Gastrocnemius medialis (tissue), 4 donors: ENCODE data around the gene SNCA. TPM values are rescaled to one million over a fixed set of nuclear protein-coding genes. Genes with fewer than 3 reads are reported as not detected.

Experiments
- ATAC-seq, 2 donors: fragments of 150-250 bp; one replicate each; pipeline ENCODE4 v1.9.1; 2016
- DNase-seq, 2 donors: peaks; one replicate each; pipeline ENCODE4 v3.0.0-alpha.2; 2019
- H3K27ac ChIP-seq, 4 donors: fragments of 200-600 bp; sonication (generic); 1 replicate in 1 of 4; 2 replicates in 3 of 4; pipeline ENCODE4 v1.5.1; 2016 to 2018; ENCODE audit warnings: mild to moderate bottlenecking in 2 of 4, moderate library complexity in 1 of 4
- H3K27me3 ChIP-seq, 3 donors: fragments of 200-600 bp; sonication (generic) in 2 of 3; 1 replicate in 1 of 3; 2 replicates in 2 of 3; pipeline versions ENCODE4 v1.5.1 to v1.6.0; 2016 to 2019; ENCODE audit warnings: mild to moderate bottlenecking in 1 of 3, moderate library complexity in 1 of 3
- H3K36me3 ChIP-seq, 2 donors: fragments of 200-600 bp; sonication (generic) in 1 of 2; one replicate each; pipeline ENCODE4 v1.5.1; 2017 to 2018
- H3K4me1 ChIP-seq, 2 donors: fragments of 200-600 bp; sonication (generic) in 1 of 2; one replicate each; pipeline ENCODE4 v1.5.1; 2016 to 2017; ENCODE audit warnings: mild to moderate bottlenecking in 2 of 2
- H3K4me3 ChIP-seq, 4 donors: fragments of 200-600 bp; sonication (generic) in 3 of 4; 1 replicate in 1 of 4; 2 replicates in 3 of 4; pipeline ENCODE4 v1.5.1; 2016 to 2019; ENCODE audit warnings: mild to moderate bottlenecking in 2 of 4
- H3K9me3 ChIP-seq, 3 donors: fragments of 200-600 bp; sonication (generic) in 2 of 3; 1 replicate in 1 of 3; 2 replicates in 2 of 3; pipeline ENCODE4 v1.5.1; 2016 to 2019
- CTCF ChIP-seq, 5 experiments: fragments of 450-650 bp in 3 of 5; fragments of 200-600 bp in 2 of 5; sonication (generic) in 2 of 5; IDR thresholded peaks in 4 of 5; conservative IDR thresholded peaks in 1 of 5; 1 replicate in 4 of 5; 2 replicates in 1 of 5; pipeline ENCODE4 v1.5.1; 2016 to 2019; ENCODE audit warnings: antibody characterized with exemption in 5 of 5, mild to moderate bottlenecking in 3 of 5, moderate library complexity in 3 of 5
- POLR2A ChIP-seq, 2 donors: fragments of 450-650 bp; IDR thresholded peaks; one replicate each; pipeline ENCODE4 v1.6.1; 2017; ENCODE audit warnings: antibody characterized with exemption in 2 of 2, mild to moderate bottlenecking in 2 of 2, moderate library complexity in 2 of 2
- in situ Hi-C, 4 donors: fragments of 200-750 bp; cut with MboI; loops; one replicate each; pipeline versions ENCODE4 v1.15.0 to v1.8.0; 2017; ENCODE audit warnings: low sequenced_read_pairs in 4 of 4
- intact Hi-C: fragments of 100-400 bp; cut with DNase I; formaldehyde crosslinking; loops from one replicate; pipeline ENCODE4 v1.15.1; 2023; ENCODE audit warnings: low total_unique reads
- total RNA-seq, 4 donors: library from RNA; depleted of rRNA; stranded (reverse); fragments of >200 nt; gene quantifications; one replicate each; pipeline versions ENCODE4 v1.1.0 to v1.2.3, GENCODE V29; 2016

Gene SNCA
- total RNA-seq, 4 donors from 2014 or later = 0.73 to 1.7 (median 1.1) TPM; not detected in 1

- ATAC-seq = no peak
- TF ChIP-seq POLR2A (IDR thresholded peaks at IDR 0.05) (no peak), CTCF (IDR thresholded peaks at IDR 0.05 in 4 of 5, conservative IDR thresholded peaks at IDR 0.05 in 1 of 5) (no peak)
These were observed 128.0 kb downstream of the SNCA start for GRCh38 chr4:89708903-89709421.

GRCh38 chr4:89707467-89707866 lies 129.5 kb downstream of the SNCA start:
- intact Hi-C loops = no loop called here
- ATAC-seq (no peak), DNase-seq (no peak)
- H3K27ac ChIP-seq = no peak overlapping the region
- no peaks in the 10 kb centered on the region for H3K9me3 ChIP-seq
- in situ Hi-C loops = no loop called here
- TF ChIP-seq CTCF (IDR thresholded peaks at IDR 0.05 in 4 of 5, conservative IDR thresholded peaks at IDR 0.05 in 1 of 5) (no peak), POLR2A (IDR thresholded peaks at IDR 0.05) (no peak)
- no peaks in the 10 kb centered on the region for H3K36me3 ChIP-seq
- no peak overlapping the region for H3K4me3 ChIP-seq
- no peaks in the 10 kb centered on the region for H3K4me1 ChIP-seq
- H3K27me3 ChIP-seq = no peaks in the 10 kb centered on the region

More at GRCh38 chr4:89708903-89709421, 128.0 kb downstream of the SNCA start:
- DNase-seq = no peak
- Histone ChIP-seq H3K9me3 (no peaks in the 10 kb centered on the region), H3K4me1 (no peaks in the 10 kb centered on the region), H3K27ac (no peak overlapping the region), H3K27me3 (no peaks in the 10 kb centered on the region), H3K36me3 (no peaks in the 10 kb centered on the region), H3K4me3 (no peak overlapping the region)
- intact Hi-C loops = no loop called here
- in situ Hi-C loops = no loop called here

GRCh38 chr4:89704651-89705395 lies 132.1 kb downstream of the SNCA start:
- ATAC-seq (no peak), DNase-seq (no peak)
- intact Hi-C loops = no loop called here
- H3K4me3 ChIP-seq = no peak overlapping the region
- no peaks in the 10 kb centered on the region for H3K4me1 ChIP-seq
- no peaks in the 10 kb centered on the region for H3K27me3 ChIP-seq
- in situ Hi-C loops = no loop called here
- H3K27ac ChIP-seq = no peak overlapping the region
- no peaks in the 10 kb centered on the region for H3K9me3 ChIP-seq
- no peak for TF ChIP-seq POLR2A (IDR thresholded peaks at IDR 0.05)
- H3K36me3 ChIP-seq = no peaks in the 10 kb centered on the region

GRCh38 chr4:89703829-89704590 lies 133.0 kb downstream of the SNCA start:
- Histone ChIP-seq H3K27ac (no peak overlapping the region), H3K36me3 (no peaks in the 10 kb centered on the region), H3K27me3 (no peaks in the 10 kb centered on the region), H3K4me1 (no peaks in the 10 kb centered on the region), H3K9me3 (no peaks in the 10 kb centered on the region), H3K4me3 (no peak overlapping the region)
- TF ChIP-seq CTCF (IDR thresholded peaks at IDR 0.05 in 4 of 5, conservative IDR thresholded peaks at IDR 0.05 in 1 of 5) (no peak), POLR2A (IDR thresholded peaks at IDR 0.05) (no peak)
- no peak for DNase-seq
- no peak for ATAC-seq
- intact Hi-C loops = no loop called here
- in situ Hi-C loops = no loop called here

GRCh38 chr4:89700766-89701423 lies 136.1 kb downstream of the SNCA start:
- in situ Hi-C loops (no loop called here), intact Hi-C loops (no loop called here)
- Histone ChIP-seq H3K36me3 (no peaks in the 10 kb centered on the region), H3K4me3 (no peak overlapping the region), H3K27me3 (no peaks in the 10 kb centered on the region), H3K9me3 (no peaks in the 10 kb centered on the region), H3K4me1 (no peaks in the 10 kb centered on the region), H3K27ac (no peak overlapping the region)
- ATAC-seq (no peak), DNase-seq (no peak)
- TF ChIP-seq CTCF (IDR thresholded peaks at IDR 0.05 in 4 of 5, conservative IDR thresholded peaks at IDR 0.05 in 1 of 5) (no peak), POLR2A (IDR thresholded peaks at IDR 0.05) (no peak)
